ENCODE data around the gene B4GALT3.

DNA sequence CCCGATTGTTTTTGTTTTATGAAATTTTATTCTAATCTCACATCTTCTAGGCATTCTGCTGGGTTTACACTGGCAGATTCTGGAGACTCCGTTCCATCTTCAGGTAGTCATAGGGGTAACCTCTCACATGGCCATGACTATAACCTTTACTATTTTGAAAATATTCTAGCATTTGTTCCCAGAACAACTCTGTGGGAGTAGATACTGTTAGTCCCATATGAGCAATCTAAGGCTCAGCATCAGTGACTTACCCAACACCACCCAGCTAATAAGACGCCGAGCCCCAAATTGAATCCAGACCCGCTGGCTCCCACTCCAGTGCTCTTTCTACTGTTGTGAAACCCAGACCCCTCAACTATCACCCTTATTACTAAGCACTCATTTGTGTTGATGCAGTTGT is 11.7 kb upstream of the B4GALT3 start:
- TF ChIP-seq EZH2 (IDR thresholded peaks at IDR 0.05; ENCODE audit: borderline replicate concordance, low read length), result no peak
- TF ChIP-seq, protein P1, sequence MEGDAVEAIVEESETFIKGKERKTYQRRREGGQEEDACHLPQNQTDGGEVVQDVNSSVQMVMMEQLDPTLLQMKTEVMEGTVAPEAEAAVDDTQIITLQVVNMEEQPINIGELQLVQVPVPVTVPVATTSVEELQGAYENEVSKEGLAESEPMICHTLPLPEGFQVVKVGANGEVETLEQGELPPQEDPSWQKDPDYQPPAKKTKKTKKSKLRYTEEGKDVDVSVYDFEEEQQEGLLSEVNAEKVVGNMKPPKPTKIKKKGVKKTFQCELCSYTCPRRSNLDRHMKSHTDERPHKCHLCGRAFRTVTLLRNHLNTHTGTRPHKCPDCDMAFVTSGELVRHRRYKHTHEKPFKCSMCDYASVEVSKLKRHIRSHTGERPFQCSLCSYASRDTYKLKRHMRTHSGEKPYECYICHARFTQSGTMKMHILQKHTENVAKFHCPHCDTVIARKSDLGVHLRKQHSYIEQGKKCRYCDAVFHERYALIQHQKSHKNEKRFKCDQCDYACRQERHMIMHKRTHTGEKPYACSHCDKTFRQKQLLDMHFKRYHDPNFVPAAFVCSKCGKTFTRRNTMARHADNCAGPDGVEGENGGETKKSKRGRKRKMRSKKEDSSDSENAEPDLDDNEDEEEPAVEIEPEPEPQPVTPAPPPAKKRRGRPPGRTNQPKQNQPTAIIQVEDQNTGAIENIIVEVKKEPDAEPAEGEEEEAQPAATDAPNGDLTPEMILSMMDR (conservative IDR thresholded peaks at IDR 0.05 in 1 of 2, IDR thresholded peaks at IDR 0.05 in 1 of 2; ENCODE audit: extremely low read depth in 1 of 2, insufficient read depth in 1 of 2, low read depth in 1 of 2, low read length in 2 of 2), result no peak
